Osteoblast (primary cell): ENCODE results near the gene IL22RA1. TPM values are rescaled to one million over a fixed set of nuclear protein-coding genes. Genes with fewer than 3 reads are reported as not detected.

Experiments
- DNase-seq: peaks from one replicate; pipeline ENCODE4 v3.0.0; 2011; ENCODE audit warnings: low spot score, mixed read lengths; ENCODE audit not compliant: insufficient read length; ENCODE audit errors: missing footprints
- H2AFZ ChIP-seq: 2 replicates; pipeline ENCODE4 v1.6.0; 2011; ENCODE audit warnings: mild to moderate bottlenecking, low read length
- H3K27ac ChIP-seq: 2 replicates; pipeline ENCODE4 v1.5.1; 2011; ENCODE audit warnings: mild to moderate bottlenecking, low read depth, low read length, moderate library complexity
- H3K27me3 ChIP-seq: 2 replicates; pipeline ENCODE4 v1.6.0; 2012; ENCODE audit warnings: mild to moderate bottlenecking, control low read depth, inconsistent platforms, low read length, moderate library complexity; ENCODE audit not compliant: insufficient read depth
- H3K36me3 ChIP-seq: 2 replicates; pipeline ENCODE4 v1.5.1; 2011; ENCODE audit warnings: mild to moderate bottlenecking, low read length, control low read depth, moderate library complexity; ENCODE audit not compliant: insufficient read depth
- H3K4me1 ChIP-seq: 2 replicates; pipeline ENCODE4 v1.5.1; 2011; ENCODE audit warnings: mild to moderate bottlenecking, low read length, control low read depth, moderate library complexity; ENCODE audit not compliant: insufficient read depth
- H3K4me2 ChIP-seq: 2 replicates; pipeline ENCODE4 v1.6.0; 2011; ENCODE audit warnings: mild to moderate bottlenecking, low read length; ENCODE audit not compliant: insufficient read depth
- H3K4me3 ChIP-seq: fragments of 200-600 bp; sonication (generic); 3 replicates; pipeline ENCODE4 v1.5.1; 2012; ENCODE audit warnings: mild to moderate bottlenecking, low read length, inconsistent platforms; ENCODE audit not compliant: insufficient read depth
- H3K79me2 ChIP-seq: 2 replicates; pipeline ENCODE4 v1.6.0; 2012; ENCODE audit warnings: mild to moderate bottlenecking, low read length, control low read depth, inconsistent platforms; ENCODE audit not compliant: insufficient read depth
- H3K9me3 ChIP-seq: 2 replicates; pipeline ENCODE4 v1.5.1; 2011; ENCODE audit warnings: low read depth, low read length, control low read depth
- H4K20me1 ChIP-seq: 2 replicates; pipeline ENCODE4 v1.6.0; 2012; ENCODE audit warnings: mild to moderate bottlenecking, low read length, control low read depth; ENCODE audit not compliant: insufficient read depth
- CTCF ChIP-seq: IDR thresholded peaks from 2 replicates; pipeline ENCODE4 v1.5.1; 2011; ENCODE audit warnings: mild to moderate bottlenecking, low read depth, low read length, moderate library complexity; ENCODE audit errors: extremely low read depth
- total RNA-seq: library from RNA; depleted of rRNA; stranded (reverse); fragments of >200 nt; gene quantifications from 2 replicates; pipeline ENCODE4 v1.2.3, GENCODE V29; 2012

The IL22RA1 gene
- total RNA-seq, 1 donor, result under 0.01 TPM

DNA sequence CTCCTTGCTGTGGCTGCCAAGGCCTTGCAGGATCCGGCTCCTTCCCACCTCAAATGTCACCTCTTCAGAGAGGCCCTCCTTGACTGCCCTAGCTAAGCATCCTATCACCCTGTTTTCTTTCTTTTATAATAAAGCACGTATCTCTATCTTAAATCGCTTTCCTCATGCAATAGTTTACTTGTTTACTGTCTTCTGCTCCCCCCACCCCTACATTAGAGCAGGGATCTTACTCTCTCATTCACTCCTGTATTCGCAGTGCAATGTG lies 67.4 kb downstream of the IL22RA1 start:
- Histone ChIP-seq H3K4me3 (no peak overlapping the region), H4K20me1 (no peaks in the 10 kb centered on the region), H3K4me1 (no peaks in the 10 kb centered on the region), H3K27ac (no peak overlapping the region), H3K36me3 (no peaks in the 10 kb centered on the region), H3K79me2 (no peaks in the 10 kb centered on the region), H3K9me3 (no peaks in the 10 kb centered on the region), H3K4me2 (no peak overlapping the region), H3K27me3 (peaks cover 7% of the 10 kb centered on the region), H2AFZ (no peak overlapping the region)
- no peak for DNase-seq
- TF ChIP-seq CTCF, result no peak

- H2AFZ ChIP-seq, result no peak overlapping the region
- no peaks in the 10 kb centered on the region for H3K36me3 ChIP-seq
- no peaks in the 10 kb centered on the region for H3K4me1 ChIP-seq
- peak; percentile 55 for DNase-seq
- no peak overlapping the region for H3K27ac ChIP-seq
- peaks cover 3% of the 10 kb centered on the region for H3K27me3 ChIP-seq
- H3K4me3 ChIP-seq, result no peak overlapping the region
- no peaks in the 10 kb centered on the region for H4K20me1 ChIP-seq
- no peaks in the 10 kb centered on the region for H3K9me3 ChIP-seq
- TF ChIP-seq CTCF, result no peak
- H3K4me2 ChIP-seq, result no peak overlapping the region
- H3K79me2 ChIP-seq, result no peaks in the 10 kb centered on the region
Observed at GRCh38 chr1:24074817-24075589, 67.9 kb downstream of the IL22RA1 start.

DNA sequence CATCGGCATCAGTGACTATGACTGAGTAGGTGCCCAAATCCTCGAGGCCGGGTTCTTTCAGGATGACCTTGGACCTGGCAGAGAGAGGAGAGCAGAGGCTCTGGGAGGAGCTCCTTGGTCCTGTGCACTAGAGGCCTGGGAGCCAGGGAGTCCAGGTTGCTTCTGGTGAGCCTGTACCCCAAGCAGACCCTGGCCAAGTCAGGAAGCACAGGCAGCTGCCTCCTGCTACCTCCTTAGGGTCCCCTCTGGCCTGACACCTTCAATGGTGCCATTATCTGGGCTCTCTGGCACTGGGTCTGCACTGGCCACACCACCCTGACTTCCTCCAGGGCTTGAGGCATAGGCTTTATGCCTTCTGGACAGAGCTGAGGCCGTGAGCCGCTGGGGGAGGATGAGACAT lies 68.7 kb downstream of the IL22RA1 start:
- Histone ChIP-seq H2AFZ (no peak overlapping the region), H3K4me3 (no peak overlapping the region), H3K36me3 (no peaks in the 10 kb centered on the region), H3K9me3 (no peaks in the 10 kb centered on the region), H3K27me3 (no peaks in the 10 kb centered on the region), H4K20me1 (no peaks in the 10 kb centered on the region), H3K79me2 (no peaks in the 10 kb centered on the region), H3K27ac (no peak overlapping the region), H3K4me2 (no peak overlapping the region), H3K4me1 (no peaks in the 10 kb centered on the region)
- TF ChIP-seq CTCF, result no peak
- no peak for DNase-seq

GRCh38 chr1:24071941-24072340 lies 71.0 kb downstream of the IL22RA1 start:
- Histone ChIP-seq H3K79me2 (no peaks in the 10 kb centered on the region), H3K4me1 (no peaks in the 10 kb centered on the region), H3K27me3 (peaks cover 6% of the 10 kb centered on the region), H3K4me3 (no peak overlapping the region), H3K9me3 (no peaks in the 10 kb centered on the region), H3K36me3 (no peaks in the 10 kb centered on the region), H2AFZ (no peak overlapping the region), H3K4me2 (no peak overlapping the region), H4K20me1 (no peaks in the 10 kb centered on the region), H3K27ac (no peak overlapping the region)
- no peak for DNase-seq
- no peak for TF ChIP-seq CTCF
